Nephron progenitor cell (in vitro differentiated cells): Measurements from ENCODE around the gene PRR9.

Experiments used
- DNase-seq: peaks from one replicate; pipeline ENCODE4 v3.0.0; 2021
- H3K27ac Mint-ChIP-seq: 2 replicates; pipeline ENCODE4 v1.8.0; 2021; ENCODE audit warnings: mild to moderate bottlenecking, moderate library complexity, mixed read lengths
- H3K27me3 Mint-ChIP-seq: 2 replicates; pipeline ENCODE4 v1.8.0; 2021; ENCODE audit warnings: mild to moderate bottlenecking, low read depth, mixed read lengths; ENCODE audit not compliant: poor library complexity
- H3K36me3 Mint-ChIP-seq: 2 replicates; pipeline ENCODE4 v1.8.0; 2021; ENCODE audit warnings: low read depth, mixed read lengths
- H3K4me1 Mint-ChIP-seq: 2 replicates; pipeline ENCODE4 v1.8.0; 2021; ENCODE audit warnings: mixed read lengths
- H3K4me3 Mint-ChIP-seq: 2 replicates; pipeline ENCODE4 v1.8.0; 2021; ENCODE audit warnings: mild to moderate bottlenecking, moderate library complexity, mixed read lengths
- H3K9me3 Mint-ChIP-seq: 2 replicates; pipeline ENCODE4 v1.8.0; 2021; ENCODE audit warnings: mild to moderate bottlenecking, moderate library complexity, mixed read lengths
- CTCF ChIP-seq: fragments of 200-600 bp; sonication (generic); IDR thresholded peaks from 2 replicates; pipeline ENCODE4 v1.5.0; 2021; ENCODE audit warnings: antibody characterized with exemption

Gene PRR9

GRCh38 chr1:153231363-153231762 is 14.0 kb downstream of the PRR9 start:
- no peak for DNase-seq
- TF ChIP-seq CTCF: no peak
- peaks cover 15% of the 10 kb centered on the region for H3K9me3 Mint-ChIP-seq
- no peaks in the 10 kb centered on the region for H3K36me3 Mint-ChIP-seq
- H3K4me3 Mint-ChIP-seq: no peak overlapping the region
- H3K27me3 Mint-ChIP-seq: peaks cover 2% of the 10 kb centered on the region
- H3K4me1 Mint-ChIP-seq: no peaks in the 10 kb centered on the region
- H3K27ac Mint-ChIP-seq: no peak overlapping the region

GRCh38 chr1:153231785-153232184 is 14.4 kb downstream of the PRR9 start:
- Mint-ChIP-seq H3K27me3 (peaks cover 2% of the 10 kb centered on the region), H3K4me3 (no peak overlapping the region), H3K36me3 (no peaks in the 10 kb centered on the region), H3K4me1 (no peaks in the 10 kb centered on the region), H3K27ac (no peak overlapping the region), H3K9me3 (peaks cover 15% of the 10 kb centered on the region)
- no peak for DNase-seq
- no peak for TF ChIP-seq CTCF

GRCh38 chr1:153232553-153232952 is 15.2 kb downstream of the PRR9 start:
- peaks cover 15% of the 10 kb centered on the region for H3K9me3 Mint-ChIP-seq

GRCh38 chr1:153233448-153233847 is 16.1 kb downstream of the PRR9 start:
- H3K36me3 Mint-ChIP-seq: no peaks in the 10 kb centered on the region
- TF ChIP-seq CTCF: no peak
- no peak overlapping the region for H3K27ac Mint-ChIP-seq
- H3K4me1 Mint-ChIP-seq: no peaks in the 10 kb centered on the region
- H3K27me3 Mint-ChIP-seq: peaks cover 2% of the 10 kb centered on the region
- H3K9me3 Mint-ChIP-seq: peaks cover 15% of the 10 kb centered on the region
- no peak for DNase-seq
- H3K4me3 Mint-ChIP-seq: no peak overlapping the region

More at GRCh38 chr1:153232553-153232952, 15.2 kb downstream of the PRR9 start:
- DNase-seq: no peak
- peaks cover 2% of the 10 kb centered on the region for H3K27me3 Mint-ChIP-seq
- no peaks in the 10 kb centered on the region for H3K36me3 Mint-ChIP-seq
- no peak for TF ChIP-seq CTCF
- H3K4me1 Mint-ChIP-seq: no peaks in the 10 kb centered on the region
- no peak overlapping the region for H3K4me3 Mint-ChIP-seq
- no peak overlapping the region for H3K27ac Mint-ChIP-seq

- no peaks in the 10 kb centered on the region for H3K27me3 Mint-ChIP-seq
- no peak for TF ChIP-seq CTCF
These were observed 21.1 kb downstream of the PRR9 start for GRCh38 chr1:153238527-153238926.

GRCh38 chr1:153242160-153242559 is 24.8 kb downstream of the PRR9 start:
- H3K4me3 Mint-ChIP-seq: no peak overlapping the region
- DNase-seq: no peak
- no peaks in the 10 kb centered on the region for H3K36me3 Mint-ChIP-seq
- H3K4me1 Mint-ChIP-seq: no peaks in the 10 kb centered on the region
- peaks cover 9% of the 10 kb centered on the region for H3K27me3 Mint-ChIP-seq
- no peak overlapping the region for H3K27ac Mint-ChIP-seq
- H3K9me3 Mint-ChIP-seq: peaks cover 17% of the 10 kb centered on the region
- TF ChIP-seq CTCF: no peak

More at GRCh38 chr1:153238527-153238926, 21.1 kb downstream of the PRR9 start:
- no peaks in the 10 kb centered on the region for H3K4me1 Mint-ChIP-seq
- no peak overlapping the region for H3K4me3 Mint-ChIP-seq
- H3K9me3 Mint-ChIP-seq: peaks cover 4% of the 10 kb centered on the region
- no peaks in the 10 kb centered on the region for H3K36me3 Mint-ChIP-seq
- no peak overlapping the region for H3K27ac Mint-ChIP-seq
- DNase-seq: no peak
